HepG2 (cell line): ENCODE measurements around the gene TAF12. TPM values are rescaled to one million over a fixed set of nuclear protein-coding genes. Genes with fewer than 3 reads are reported as not detected.

Experiments
- ATAC-seq: fragments of 200-7000 bp; cut with Tn5 transposase; 3 replicates; pipeline ENCODE4 v1.9.1; 2020; ENCODE audit warnings: mild to moderate bottlenecking, moderate library complexity
- BruUV-seq: library from RNA; stranded (reverse); fragments of 400-500 nt; replicated peaks from 2 replicates; lab custom pipeline; 2021; lab: Mats Ljungman, UMichigan
- CTCF ChIA-PET: fragments of 300-600 bp; formaldehyde crosslinking; extraction: SDS; loops from one replicate; lab custom pipeline; 2021; ENCODE audit warnings: low total read pairs, inconsistent platforms, low intra/inter-chr PET ratio; lab: Yijun Ruan, JAX
- POLR2A ChIA-PET: fragments of 350-600 bp; sonication (Branson Sonifier 250); formaldehyde crosslinking; loops from one replicate; lab custom pipeline; 2020; ENCODE audit warnings: antibody characterized with exemption, inconsistent platforms; lab: Yijun Ruan, JAX
- DNase-seq: peaks from one replicate; pipeline ENCODE4 v3.0.0-alpha.2; 2015; ENCODE audit warnings: low spot score
- FAIRE-seq: peaks from 3 replicates; lab custom pipeline; 2011; peaks lifted over from hg19 to GRCh38; lab: Jason Lieb, UNC
- H2AFZ ChIP-seq: one replicate; pipeline ENCODE4 v1.6.1; 2011; ENCODE audit warnings: low read length, inconsistent platforms
- H3K27ac ChIP-seq: fragments of 300-600 bp; 3 replicates; pipeline ENCODE4 v1.8.0; 2011; ENCODE audit warnings: mixed run types, mild to moderate bottlenecking, mixed read lengths, low read length, inconsistent platforms; ENCODE audit not compliant: insufficient read depth; ENCODE audit errors: extremely low read length
- H3K27me3 ChIP-seq, 2 experiments: fragments of 200-600 bp in 1 of 2; 2 replicates in 1 of 2; 3 replicates in 1 of 2; pipeline versions ENCODE4 v1.6.0 to v1.8.0; 2011; ENCODE audit warnings: low read length in 2 of 2, mild to moderate bottlenecking in 2 of 2, moderate library complexity in 2 of 2, inconsistent platforms in 1 of 2; ENCODE audit not compliant: insufficient read depth in 2 of 2, control insufficient read depth in 1 of 2
- H3K36me3 ChIP-seq, 2 experiments: fragments of 200-600 bp in 1 of 2; replicated peaks in 1 of 2; 2 replicates in 1 of 2; 3 replicates in 1 of 2; pipeline versions ENCODE4 v1.5.1 to v1.8.0; 2011; ENCODE audit warnings: low read length in 2 of 2, inconsistent platforms in 1 of 2; ENCODE audit not compliant: insufficient read depth in 2 of 2, control insufficient read depth in 1 of 2
- H3K4me1 ChIP-seq: 2 replicates; pipeline ENCODE4 v1.5.1; 2012; ENCODE audit warnings: low read length, inconsistent platforms; ENCODE audit not compliant: insufficient read depth
- H3K4me2 ChIP-seq: 2 replicates; pipeline ENCODE4 v1.6.0; 2011; ENCODE audit warnings: low read depth, low read length, inconsistent platforms
- H3K4me3 ChIP-seq, 3 experiments: fragments of 200-600 bp in 1 of 3; sonication (generic), shearing (Covaris generic) in 1 of 3; replicated peaks in 1 of 3; 2 replicates each; pipeline ENCODE4 v1.5.1; 2011 to 2016; ENCODE audit warnings: low read length in 3 of 3, inconsistent platforms in 2 of 3, low read depth in 2 of 3, mild to moderate bottlenecking in 2 of 3, control low read depth in 1 of 3, mixed read lengths in 1 of 3; ENCODE audit not compliant: insufficient read depth in 1 of 3
- H3K79me2 ChIP-seq: one replicate; pipeline ENCODE4 v1.6.1; 2011; ENCODE audit warnings: low read length, inconsistent platforms; ENCODE audit not compliant: insufficient read depth
- H3K9ac ChIP-seq: 2 replicates; pipeline ENCODE4 v1.6.0; 2011; ENCODE audit warnings: mild to moderate bottlenecking, low read depth, low read length, inconsistent platforms; ENCODE audit not compliant: insufficient read depth
- H3K9me3 ChIP-seq: 2 replicates; pipeline ENCODE4 v1.5.1; 2012; ENCODE audit warnings: mild to moderate bottlenecking, low read length
- H4K20me1 ChIP-seq: 2 replicates; pipeline ENCODE4 v1.6.0; 2011; ENCODE audit warnings: inconsistent platforms, mild to moderate bottlenecking, low read length, moderate library complexity; ENCODE audit not compliant: insufficient read depth
- CERS6 ChIP-seq: sonication (generic); formaldehyde crosslinking; IDR thresholded peaks from 2 replicates; pipeline ENCODE4 v1.5.0; 2020; ENCODE audit warnings: missing genetic modification reagents
- CHD2 ChIP-seq: IDR thresholded peaks from 2 replicates; pipeline ENCODE4 v1.6.1; 2011; ENCODE audit warnings: low read depth, low read length, improper control_type of control experiment
- GATAD2A ChIP-seq: IDR thresholded peaks from 2 replicates; pipeline ENCODE4 v1.6.1; 2016
- SAP130 ChIP-seq: IDR thresholded peaks from 2 replicates; pipeline ENCODE4 v1.6.1; 2016; ENCODE audit warnings: low read depth
- SCMH1 ChIP-seq: sonication (generic); formaldehyde crosslinking; IDR thresholded peaks from 2 replicates; pipeline ENCODE4 v1.9.0; 2021; ENCODE audit warnings: missing genetic modification reagents, mild to moderate bottlenecking, borderline replicate concordance
- TOPORS ChIP-seq: sonication (generic); formaldehyde crosslinking; IDR thresholded peaks from 2 replicates; pipeline ENCODE4 v1.8.0; 2023; ENCODE audit warnings: mild to moderate bottlenecking, missing genetic modification reagents
- ZNF234 ChIP-seq: sonication (generic); formaldehyde crosslinking; conservative IDR thresholded peaks from 2 replicates; pipeline ENCODE4 v1.5.1; 2020; ENCODE audit warnings: mild to moderate bottlenecking, missing genetic modification reagents
- ZNF501 ChIP-seq: sonication (generic); formaldehyde crosslinking; IDR thresholded peaks from 2 replicates; pipeline ENCODE4 v1.5.1; 2020; ENCODE audit warnings: mild to moderate bottlenecking, moderate library complexity, missing genetic modification reagents
- ZNF746 ChIP-seq: sonication (generic); formaldehyde crosslinking; IDR thresholded peaks from 2 replicates; pipeline ENCODE4 v1.8.0; 2022; ENCODE audit warnings: mild to moderate bottlenecking, missing genetic modification reagents
- WGBS: methylation state at CpG from one replicate; pipeline ENCODE4 v1.1.6; 2017; ENCODE audit warnings: low lambda C conversion rate; 5-methylcytosine and 5-hydroxymethylcytosine counted together
- in situ Hi-C: cut with HindIII; loops from 2 replicates; pipeline ENCODE4 v1.10.0; 2017; ENCODE audit warnings: low pct_unique_long_range_greater_than_20kb; ENCODE audit not compliant: extremely low pct_ligation_motif_present
- intact Hi-C: fragments of 100-400 bp; cut with micrococcal nuclease; formaldehyde crosslinking; loops from one replicate; pipeline ENCODE4 v1.10.0; 2022; ENCODE audit not compliant: unreplicated experiment
- polyA plus RNA-seq, 8 experiments: library from polyadenylated mRNA; depleted of rRNA in 3 of 8; stranded (reverse) in 7 of 8; unstranded in 1 of 8; fragments of >200 nt; fragmentation: Illumina TruSeq in 4 of 8; extraction: Trizol in 4 of 8; gene quantifications; 2 replicates each; pipeline versions ENCODE4 v1.2.1 to v1.2.3, GENCODE V29; 2011 to 2016; ENCODE audit warnings: low read depth in 4 of 8, missing spikeins in 1 of 8, mixed read lengths in 1 of 8; ENCODE audit not compliant: insufficient read depth in 1 of 8
- total RNA-seq, 5 experiments: library from RNA; depleted of rRNA; stranded (reverse); fragments of >200 nt; fragmentation: Illumina TruSeq; extraction: Trizol; gene quantifications; 2 replicates each; pipeline ENCODE4 v1.2.3, GENCODE V29; 2016; ENCODE audit warnings: low read depth in 1 of 5
- TF ChIP-seq, protein P1 (sequence below), 2 experiments: fragments of 450-650 bp in 1 of 2; sonication (generic) in 1 of 2; formaldehyde crosslinking in 1 of 2; IDR thresholded peaks; 2 replicates each; pipeline versions ENCODE4 v1.6.1 to v1.8.0; 2016 to 2022; ENCODE audit warnings: antibody characterized with exemption in 1 of 2, mild to moderate bottlenecking in 1 of 2, missing genetic modification reagents in 1 of 2

The TAF12 gene
- total and polyA plus RNA-seq, 2 of the 13 experiments (the other 11 are each of a cell fraction or from before 2014, with no cell fraction given), result 16.3 to 17.1 TPM

DNA sequence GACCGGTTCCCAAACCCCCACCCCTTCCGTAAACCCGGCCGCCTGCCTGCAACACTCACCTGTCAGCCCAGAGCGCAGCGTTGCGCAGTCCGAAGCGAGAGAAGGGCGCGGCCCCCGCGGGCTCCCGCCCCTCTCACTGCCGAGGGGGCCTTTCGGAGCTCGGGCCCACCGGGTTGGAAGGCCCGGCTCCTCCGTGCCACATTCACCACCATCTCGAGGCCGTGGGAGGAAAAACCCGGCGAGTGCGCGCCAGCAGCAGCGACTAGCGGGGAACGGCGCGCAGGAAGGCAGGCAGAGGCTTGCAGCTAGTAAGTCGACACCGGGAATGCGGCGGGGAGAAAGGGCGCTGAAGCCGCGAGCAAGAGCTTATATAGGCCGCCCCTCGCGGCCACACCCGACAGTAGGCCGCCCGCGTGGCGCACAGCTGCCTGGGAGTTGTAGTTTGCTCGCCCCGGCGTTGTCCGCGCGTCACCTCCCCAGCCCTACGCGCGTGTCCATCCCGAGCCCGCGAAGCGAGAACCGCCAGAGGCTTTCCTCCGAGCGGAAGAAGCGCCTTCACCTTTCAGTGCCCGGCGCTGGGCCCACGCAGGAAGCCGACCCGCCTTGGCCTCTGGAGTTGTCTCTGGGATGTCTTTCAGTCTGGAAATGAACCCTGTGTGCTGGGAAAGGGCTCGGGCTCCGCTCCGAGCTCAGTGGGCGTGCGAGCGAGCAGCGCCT lies 61.2 kb downstream of the TAF12 start:
- POLR2A ChIA-PET, result interaction anchor here (0.6 to 6.6 kb wide), 47 partner anchors 8 to 1899 kb away, joined by 3 to 139 read pairs (median 5); partner anchors contain the start of genes ATP5IF1, GMEB1, MED18 and PHACTR4
- intact Hi-C loops, result loop anchor here (2.0 kb wide), 1 partner anchor 29 kb away; the partner anchor contains the start of gene TRNAU1AP
- TF ChIP-seq SAP130 (CRISPR knock-in tag), result peak; percentile 88
- TF ChIP-seq ZNF234 (CRISPR knock-in tag), result no peak
- TF ChIP-seq, protein P1, sequence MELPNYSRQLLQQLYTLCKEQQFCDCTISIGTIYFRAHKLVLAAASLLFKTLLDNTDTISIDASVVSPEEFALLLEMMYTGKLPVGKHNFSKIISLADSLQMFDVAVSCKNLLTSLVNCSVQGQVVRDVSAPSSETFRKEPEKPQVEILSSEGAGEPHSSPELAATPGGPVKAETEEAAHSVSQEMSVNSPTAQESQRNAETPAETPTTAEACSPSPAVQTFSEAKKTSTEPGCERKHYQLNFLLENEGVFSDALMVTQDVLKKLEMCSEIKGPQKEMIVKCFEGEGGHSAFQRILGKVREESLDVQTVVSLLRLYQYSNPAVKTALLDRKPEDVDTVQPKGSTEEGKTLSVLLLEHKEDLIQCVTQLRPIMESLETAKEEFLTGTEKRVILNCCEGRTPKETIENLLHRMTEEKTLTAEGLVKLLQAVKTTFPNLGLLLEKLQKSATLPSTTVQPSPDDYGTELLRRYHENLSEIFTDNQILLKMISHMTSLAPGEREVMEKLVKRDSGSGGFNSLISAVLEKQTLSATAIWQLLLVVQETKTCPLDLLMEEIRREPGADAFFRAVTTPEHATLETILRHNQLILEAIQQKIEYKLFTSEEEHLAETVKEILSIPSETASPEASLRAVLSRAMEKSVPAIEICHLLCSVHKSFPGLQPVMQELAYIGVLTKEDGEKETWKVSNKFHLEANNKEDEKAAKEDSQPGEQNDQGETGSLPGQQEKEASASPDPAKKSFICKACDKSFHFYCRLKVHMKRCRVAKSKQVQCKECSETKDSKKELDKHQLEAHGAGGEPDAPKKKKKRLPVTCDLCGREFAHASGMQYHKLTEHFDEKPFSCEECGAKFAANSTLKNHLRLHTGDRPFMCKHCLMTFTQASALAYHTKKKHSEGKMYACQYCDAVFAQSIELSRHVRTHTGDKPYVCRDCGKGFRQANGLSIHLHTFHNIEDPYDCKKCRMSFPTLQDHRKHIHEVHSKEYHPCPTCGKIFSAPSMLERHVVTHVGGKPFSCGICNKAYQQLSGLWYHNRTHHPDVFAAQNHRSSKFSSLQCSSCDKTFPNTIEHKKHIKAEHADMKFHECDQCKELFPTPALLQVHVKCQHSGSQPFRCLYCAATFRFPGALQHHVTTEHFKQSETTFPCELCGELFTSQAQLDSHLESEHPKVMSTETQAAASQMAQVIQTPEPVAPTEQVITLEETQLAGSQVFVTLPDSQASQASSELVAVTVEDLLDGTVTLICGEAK (IDR thresholded peaks at IDR 0.05), result no peak
- TF ChIP-seq, protein P1 (CRISPR knock-in tag; IDR thresholded peaks at IDR 0.05), result peak; percentile 86
- peak; percentile 80 for TF ChIP-seq ZNF746 (CRISPR knock-in tag)
- TF ChIP-seq SCMH1 (CRISPR knock-in tag), result no peak
- peak; percentile 54 for TF ChIP-seq GATAD2A
- TF ChIP-seq TOPORS (CRISPR knock-in tag), result peak; percentile 95
- TF ChIP-seq ZNF501, result peak; percentile 82
- peak; percentile 60; the same call in 1 of the 2 replicates for TF ChIP-seq CERS6 (CRISPR knock-in tag)
- TF ChIP-seq CHD2, result peak; percentile 61; the same call in 1 of the 2 replicates

More for the DNA sequence above, 61.2 kb downstream of the TAF12 start:
- H3K4me1 ChIP-seq, result peaks cover 45% of the 10 kb centered on the region
- FAIRE-seq (no peak), ATAC-seq (peak; percentile 88), DNase-seq (peak; percentile 88)
- H3K9me3 ChIP-seq, result no peaks in the 10 kb centered on the region
- H4K20me1 ChIP-seq, result peaks cover 45% of the 10 kb centered on the region
- H3K4me3 ChIP-seq, result peak overlapping the region; percentile 95 to 99 (median 96)
- in situ Hi-C loops, result loop anchor here (25.0 kb wide), 1 partner anchor 344 kb away; the partner anchor contains the start of genes ATP5IF1 and DNAJC8
- H3K27me3 ChIP-seq, result peaks cover 0 to 3% of the 10 kb centered on the region in 2 experiments; a peak in 1 of 5 replicates
- H3K4me2 ChIP-seq, result peak overlapping the region; percentile 88
- peak overlapping the region; percentile 96 for H3K9ac ChIP-seq
- CTCF ChIA-PET, result no interaction called here
- no TSS peak for BruUV-seq
- WGBS, result 10% methylated on average over 2 of the region's 75 CpGs
- peaks cover 28% of the 10 kb centered on the region for H3K79me2 ChIP-seq
- H3K36me3 ChIP-seq, result peaks cover 13 to 39% of the 10 kb centered on the region in 2 experiments
- H3K27ac ChIP-seq, result peak overlapping the region; percentile 71
- H2AFZ ChIP-seq, result no peak overlapping the region
